GM12872 (cell line): ENCODE data around the gene LCN2.

Experiments
- TF ChIP-seq, protein P1 (sequence below): IDR thresholded peaks from 3 replicates; pipeline ENCODE4 v1.5.1; 2011; ENCODE audit warnings: low read depth, mild to moderate bottlenecking, low read length, moderate library complexity; ENCODE audit not compliant: insufficient read depth

Gene LCN2

DNA sequence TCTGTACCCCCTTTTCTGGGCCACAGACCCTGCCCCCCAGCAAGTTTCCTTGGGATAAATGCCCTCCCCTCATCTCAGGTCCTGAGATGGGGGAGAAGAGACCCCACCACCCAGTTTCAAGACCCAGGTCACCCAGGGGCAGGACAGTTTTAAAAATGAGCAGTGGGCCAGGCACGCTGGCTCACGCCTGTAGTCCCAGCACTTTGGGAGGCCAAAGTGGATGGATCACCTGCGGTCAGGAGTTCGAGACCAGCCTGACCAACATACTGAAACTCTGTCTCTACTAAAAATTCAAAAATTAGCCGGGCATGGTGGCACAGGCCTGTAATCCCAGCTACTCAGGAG lies 27.8 kb upstream of the LCN2 start:
- TF ChIP-seq, protein P1, sequence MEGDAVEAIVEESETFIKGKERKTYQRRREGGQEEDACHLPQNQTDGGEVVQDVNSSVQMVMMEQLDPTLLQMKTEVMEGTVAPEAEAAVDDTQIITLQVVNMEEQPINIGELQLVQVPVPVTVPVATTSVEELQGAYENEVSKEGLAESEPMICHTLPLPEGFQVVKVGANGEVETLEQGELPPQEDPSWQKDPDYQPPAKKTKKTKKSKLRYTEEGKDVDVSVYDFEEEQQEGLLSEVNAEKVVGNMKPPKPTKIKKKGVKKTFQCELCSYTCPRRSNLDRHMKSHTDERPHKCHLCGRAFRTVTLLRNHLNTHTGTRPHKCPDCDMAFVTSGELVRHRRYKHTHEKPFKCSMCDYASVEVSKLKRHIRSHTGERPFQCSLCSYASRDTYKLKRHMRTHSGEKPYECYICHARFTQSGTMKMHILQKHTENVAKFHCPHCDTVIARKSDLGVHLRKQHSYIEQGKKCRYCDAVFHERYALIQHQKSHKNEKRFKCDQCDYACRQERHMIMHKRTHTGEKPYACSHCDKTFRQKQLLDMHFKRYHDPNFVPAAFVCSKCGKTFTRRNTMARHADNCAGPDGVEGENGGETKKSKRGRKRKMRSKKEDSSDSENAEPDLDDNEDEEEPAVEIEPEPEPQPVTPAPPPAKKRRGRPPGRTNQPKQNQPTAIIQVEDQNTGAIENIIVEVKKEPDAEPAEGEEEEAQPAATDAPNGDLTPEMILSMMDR, result no peak

GRCh38 chr9:128121924-128122808 lies 27.1 kb upstream of the LCN2 start:
- TF ChIP-seq, protein P1, result no peak

GRCh38 chr9:128122809-128123175 lies 26.5 kb upstream of the LCN2 start:
- TF ChIP-seq, protein P1, result no peak

DNA sequence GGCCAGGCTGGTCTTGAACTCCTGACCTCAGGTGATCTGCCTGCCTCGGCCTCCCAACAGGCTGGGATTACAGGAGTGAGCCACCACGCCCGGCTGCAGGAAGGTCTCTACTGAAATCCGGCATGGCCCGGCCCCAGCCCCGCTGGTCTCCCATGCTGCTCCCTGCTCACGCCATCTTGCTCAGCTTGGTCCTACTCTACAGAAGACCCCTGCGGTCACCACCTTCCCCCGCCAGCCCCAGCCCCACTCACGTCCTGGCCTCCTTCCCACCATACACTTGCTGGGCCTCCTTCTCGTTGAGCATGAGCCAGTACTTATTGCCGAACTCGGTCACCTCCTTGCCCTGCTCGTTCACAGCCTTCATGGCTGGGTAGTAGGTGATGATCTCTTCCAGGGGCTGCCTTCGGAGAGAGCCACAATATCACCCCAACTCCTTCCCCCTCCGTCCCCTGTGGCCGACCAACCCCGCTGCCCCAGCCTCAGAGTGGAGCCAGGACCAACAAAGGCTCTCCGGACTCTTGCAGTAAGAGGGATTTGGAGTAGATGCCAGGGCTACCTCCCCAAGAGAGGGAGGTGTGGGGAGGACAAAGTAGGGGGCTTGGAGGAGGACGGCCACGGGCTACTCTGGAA lies 25.7 kb upstream of the LCN2 start:
- TF ChIP-seq, protein P1, result no peak

DNA sequence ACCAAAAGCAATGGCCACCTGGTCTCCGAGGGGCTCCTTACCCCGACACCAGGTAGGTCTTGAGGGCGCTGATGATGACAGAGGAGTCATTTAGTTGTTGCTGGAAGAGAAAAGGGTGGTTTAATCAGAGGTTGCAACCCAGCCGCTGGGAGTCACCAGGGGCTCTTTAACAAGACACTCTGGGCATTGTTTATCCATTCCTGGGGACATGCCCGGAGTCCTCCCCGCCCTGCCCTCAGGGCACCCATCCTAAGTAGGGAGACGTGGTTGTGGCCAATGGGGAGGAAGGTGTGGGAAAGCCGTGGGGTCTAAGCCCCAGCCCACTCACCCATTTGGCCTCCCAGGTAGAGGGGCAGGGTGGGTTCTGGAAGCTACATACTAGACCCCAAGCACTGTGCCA lies 24.8 kb upstream of the LCN2 start:
- TF ChIP-seq, protein P1, result no peak

GRCh38 chr9:128124873-128125579 lies 24.2 kb upstream of the LCN2 start:
- TF ChIP-seq, protein P1, result peak; percentile 79
